Measurements from ENCODE around the gene FARS2. TPM values are rescaled to one million over a fixed set of nuclear protein-coding genes. Genes with fewer than 3 reads are reported as not detected.

Gene FARS2
- total and polyA plus RNA-seq, 5 donors from 2014 or later = 26.9 to 39.7 (median 34.9) TPM

GRCh38 chr6:5328800-5329199 is 67.5 kb downstream of the FARS2 start:
- no peaks in the 10 kb centered on the region for H3K9me3 ChIP-seq (ENCODE audit: control insufficient read depth in 2 of 2, low read length in 2 of 2)
- H3K4me1 ChIP-seq (ENCODE audit: control insufficient read depth, insufficient read depth, low read length, poor library complexity, severe bottlenecking) = no peaks in the 10 kb centered on the region
- Mint-ChIP-seq H3K36me3 (peaks cover 16% of the 10 kb centered on the region), H3K27ac (no peak overlapping the region), H3K4me3 (no peak overlapping the region), H3K9me3 (no peaks in the 10 kb centered on the region), H3K4me1 (peaks cover 0 to 35% (median 6%) of the 10 kb centered on the region in 4 donors), H3K27me3 (no peaks in the 10 kb centered on the region)
- no peak for ATAC-seq (ENCODE audit: low read depth in 2 of 2)
- H3K4me3 ChIP-seq (ENCODE audit: low read depth, low read length) = no peak overlapping the region
- peaks cover 3% of the 10 kb centered on the region for H3K36me3 ChIP-seq (ENCODE audit: control insufficient read depth, insufficient read depth, low read length)
- no peak overlapping the region for H3K27ac ChIP-seq (ENCODE audit: insufficient read depth, low read length, poor library complexity, severe bottlenecking)
- no peak for DNase-seq
- no peaks in the 10 kb centered on the region for H3K27me3 ChIP-seq (ENCODE audit: control insufficient read depth, insufficient read depth, low read length)

GRCh38 chr6:5331845-5332442 is 70.6 kb downstream of the FARS2 start:
- peaks cover 12 to 45% (median 23%) of the 10 kb centered on the region in 4 donors for H3K4me1 Mint-ChIP-seq
- no peak overlapping the region for H3K27ac Mint-ChIP-seq

GRCh38 chr6:5333658-5334057 is 72.3 kb downstream of the FARS2 start:
- Mint-ChIP-seq H3K4me3 (no peak overlapping the region), H3K36me3 (no peaks in the 10 kb centered on the region), H3K27me3 (no peaks in the 10 kb centered on the region), H3K27ac (no peak overlapping the region), H3K4me1 (peaks cover 22 to 52% (median 34%) of the 10 kb centered on the region in 4 donors), H3K9me3 (no peaks in the 10 kb centered on the region)
- H3K27ac ChIP-seq (ENCODE audit: insufficient read depth, low read length, poor library complexity, severe bottlenecking) = no peak overlapping the region
- ATAC-seq (ENCODE audit: low read depth in 2 of 2) (no peak), DNase-seq (no peak)
- H3K9me3 ChIP-seq (ENCODE audit: control insufficient read depth in 2 of 2, low read length in 2 of 2) = no peaks in the 10 kb centered on the region
- H3K27me3 ChIP-seq (ENCODE audit: control insufficient read depth, insufficient read depth, low read length) = no peaks in the 10 kb centered on the region
- no peak overlapping the region for H3K4me3 ChIP-seq (ENCODE audit: low read depth, low read length)
- H3K36me3 ChIP-seq (ENCODE audit: control insufficient read depth, insufficient read depth, low read length) = peaks cover 2% of the 10 kb centered on the region
- H3K4me1 ChIP-seq (ENCODE audit: control insufficient read depth, insufficient read depth, low read length, poor library complexity, severe bottlenecking) = peaks cover 12% of the 10 kb centered on the region

More at GRCh38 chr6:5331845-5332442, 70.6 kb downstream of the FARS2 start:
- DNase-seq (no peak), ATAC-seq (ENCODE audit: low read depth in 2 of 2) (no peak)
- peaks cover 2% of the 10 kb centered on the region for H3K36me3 ChIP-seq (ENCODE audit: control insufficient read depth, insufficient read depth, low read length)
- H3K4me1 ChIP-seq (ENCODE audit: control insufficient read depth, insufficient read depth, low read length, poor library complexity, severe bottlenecking) = no peaks in the 10 kb centered on the region
- H3K27ac ChIP-seq (ENCODE audit: insufficient read depth, low read length, poor library complexity, severe bottlenecking) = no peak overlapping the region
- no peak overlapping the region for H3K4me3 ChIP-seq (ENCODE audit: low read depth, low read length)
- H3K9me3 Mint-ChIP-seq = no peaks in the 10 kb centered on the region
- H3K4me3 Mint-ChIP-seq = no peak overlapping the region
- peaks cover 4% of the 10 kb centered on the region for H3K36me3 Mint-ChIP-seq
- no peaks in the 10 kb centered on the region for H3K9me3 ChIP-seq (ENCODE audit: control insufficient read depth in 2 of 2, low read length in 2 of 2)
- no peaks in the 10 kb centered on the region for H3K27me3 Mint-ChIP-seq
- H3K27me3 ChIP-seq (ENCODE audit: control insufficient read depth, insufficient read depth, low read length) = no peaks in the 10 kb centered on the region

GRCh38 chr6:5334341-5334740 is 73.0 kb downstream of the FARS2 start:
- Histone ChIP-seq H3K27me3 (ENCODE audit: control insufficient read depth, insufficient read depth, low read length) (no peaks in the 10 kb centered on the region), H3K36me3 (ENCODE audit: control insufficient read depth, insufficient read depth, low read length) (peaks cover 2% of the 10 kb centered on the region), H3K4me1 (ENCODE audit: control insufficient read depth, insufficient read depth, low read length, poor library complexity, severe bottlenecking) (peaks cover 13% of the 10 kb centered on the region), H3K4me3 (ENCODE audit: low read depth, low read length) (no peak overlapping the region), H3K9me3 (ENCODE audit: control insufficient read depth in 2 of 2, low read length in 2 of 2) (no peaks in the 10 kb centered on the region), H3K27ac (ENCODE audit: insufficient read depth, low read length, poor library complexity, severe bottlenecking) (no peak overlapping the region)
- H3K9me3 Mint-ChIP-seq = no peaks in the 10 kb centered on the region
- H3K27ac Mint-ChIP-seq = no peak overlapping the region
- no peak overlapping the region for H3K4me3 Mint-ChIP-seq
- ATAC-seq (ENCODE audit: low read depth in 2 of 2) (no peak), DNase-seq (no peak)
- no peaks in the 10 kb centered on the region for H3K36me3 Mint-ChIP-seq
- peaks cover 27 to 53% (median 39%) of the 10 kb centered on the region in 4 donors for H3K4me1 Mint-ChIP-seq
- H3K27me3 Mint-ChIP-seq = no peaks in the 10 kb centered on the region

- Mint-ChIP-seq H3K9me3 (no peaks in the 10 kb centered on the region), H3K4me1 (peaks cover 27 to 51% (median 41%) of the 10 kb centered on the region in 4 donors), H3K36me3 (no peaks in the 10 kb centered on the region), H3K27ac (peak overlapping the region in 2 of 3 donors; percentile 9 to 52), H3K4me3 (no peak overlapping the region), H3K27me3 (no peaks in the 10 kb centered on the region)
- Histone ChIP-seq H3K4me1 (ENCODE audit: control insufficient read depth, insufficient read depth, low read length, poor library complexity, severe bottlenecking) (peaks cover 13% of the 10 kb centered on the region), H3K4me3 (ENCODE audit: low read depth, low read length) (no peak overlapping the region), H3K27ac (ENCODE audit: insufficient read depth, low read length, poor library complexity, severe bottlenecking) (no peak overlapping the region), H3K27me3 (ENCODE audit: control insufficient read depth, insufficient read depth, low read length) (no peaks in the 10 kb centered on the region), H3K36me3 (ENCODE audit: control insufficient read depth, insufficient read depth, low read length) (peaks cover 2% of the 10 kb centered on the region), H3K9me3 (ENCODE audit: control insufficient read depth in 2 of 2, low read length in 2 of 2) (no peaks in the 10 kb centered on the region)
- no peak for ATAC-seq (ENCODE audit: low read depth in 2 of 2)
- DNase-seq = no peak
Measured at GRCh38 chr6:5335020-5335419, 73.7 kb downstream of the FARS2 start.

GRCh38 chr6:5337573-5337972 is 76.3 kb downstream of the FARS2 start:
- no peak overlapping the region for H3K27ac ChIP-seq (ENCODE audit: insufficient read depth, low read length, poor library complexity, severe bottlenecking)
- peaks cover 5% of the 10 kb centered on the region for H3K36me3 Mint-ChIP-seq
- H3K27ac Mint-ChIP-seq = peak overlapping the region in 2 of 3 donors; percentile 20 to 86

GRCh38 chr6:5338177-5338960 is 77.1 kb downstream of the FARS2 start:
- H3K9me3 ChIP-seq (ENCODE audit: control insufficient read depth in 2 of 2, low read length in 2 of 2) = no peaks in the 10 kb centered on the region
- peaks cover 27 to 50% (median 38%) of the 10 kb centered on the region in 4 donors for H3K4me1 Mint-ChIP-seq
- H3K36me3 ChIP-seq (ENCODE audit: control insufficient read depth, insufficient read depth, low read length) = peaks cover 2% of the 10 kb centered on the region
- H3K4me1 ChIP-seq (ENCODE audit: control insufficient read depth, insufficient read depth, low read length, poor library complexity, severe bottlenecking) = peaks cover 13% of the 10 kb centered on the region
- peaks cover 5% of the 10 kb centered on the region for H3K36me3 Mint-ChIP-seq
- no peak overlapping the region for H3K27ac ChIP-seq (ENCODE audit: insufficient read depth, low read length, poor library complexity, severe bottlenecking)
- H3K27me3 ChIP-seq (ENCODE audit: control insufficient read depth, insufficient read depth, low read length) = no peaks in the 10 kb centered on the region
- DNase-seq (peak in 1 of 3 donors; percentile 4), ATAC-seq (ENCODE audit: low read depth in 2 of 2) (no peak)
- H3K4me3 Mint-ChIP-seq = peak overlapping the region; percentile 24 to 72 (median 60)
- H3K27me3 Mint-ChIP-seq = no peaks in the 10 kb centered on the region
- H3K4me3 ChIP-seq (ENCODE audit: low read depth, low read length) = peak overlapping the region; percentile 81
- H3K9me3 Mint-ChIP-seq = no peaks in the 10 kb centered on the region
- peak overlapping the region; percentile 8 to 86 (median 48) for H3K27ac Mint-ChIP-seq

More at GRCh38 chr6:5337573-5337972, 76.3 kb downstream of the FARS2 start:
- Histone ChIP-seq H3K9me3 (ENCODE audit: control insufficient read depth in 2 of 2, low read length in 2 of 2) (no peaks in the 10 kb centered on the region), H3K36me3 (ENCODE audit: control insufficient read depth, insufficient read depth, low read length) (peaks cover 2% of the 10 kb centered on the region), H3K4me3 (ENCODE audit: low read depth, low read length) (peak overlapping the region; percentile 81), H3K27me3 (ENCODE audit: control insufficient read depth, insufficient read depth, low read length) (no peaks in the 10 kb centered on the region), H3K4me1 (ENCODE audit: control insufficient read depth, insufficient read depth, low read length, poor library complexity, severe bottlenecking) (peaks cover 13% of the 10 kb centered on the region)
- no peak for ATAC-seq (ENCODE audit: low read depth in 2 of 2)
- Mint-ChIP-seq H3K27me3 (no peaks in the 10 kb centered on the region), H3K4me1 (peaks cover 27 to 47% (median 40%) of the 10 kb centered on the region in 4 donors), H3K4me3 (peak overlapping the region in 1 of 4 donors; percentile 72), H3K9me3 (no peaks in the 10 kb centered on the region)
- DNase-seq = no peak
